HTERT RPE-1 (cell line): Measurements from ENCODE around the gene MYL5.
"Not testable (repeated sequence)": the region's sequence is repeated elsewhere in the genome, so short reads cannot be mapped to it uniquely, and the experiment has no call there.

Source experiments
- in situ Hi-C: fragments of 300-500 bp; cut with MboI; formaldehyde crosslinking; loops from 4 replicates; pipeline ENCODE4 v1.14.3; 2020; ENCODE audit warnings: low sequenced_read_pairs

The MYL5 gene

DNA sequence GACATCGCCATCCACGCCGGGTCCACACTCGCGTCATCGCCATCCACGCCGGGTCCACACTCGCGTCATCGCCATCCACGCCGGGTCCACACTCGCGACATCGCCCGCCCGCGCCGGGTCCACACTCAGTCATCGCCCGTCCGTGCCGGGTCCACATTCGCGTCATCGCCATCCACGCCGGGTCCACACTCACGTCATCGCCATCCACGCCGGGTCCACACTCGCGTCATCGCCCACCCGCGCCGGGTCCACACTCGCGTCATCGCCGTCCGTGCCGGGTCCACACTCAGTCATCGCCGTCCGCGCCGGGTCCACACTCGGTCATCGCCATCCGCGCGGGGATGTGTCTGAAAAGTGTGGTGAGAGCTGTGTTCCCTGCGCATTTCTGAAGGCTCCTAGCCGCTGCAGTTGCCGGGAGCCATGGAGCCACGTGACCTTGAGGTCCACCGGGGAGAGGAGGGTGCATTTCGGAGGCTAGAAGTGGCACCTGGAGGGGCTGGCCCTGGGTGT lies 48.6 kb downstream of the MYL5 start:
- in situ Hi-C loops, result no loop called here

DNA sequence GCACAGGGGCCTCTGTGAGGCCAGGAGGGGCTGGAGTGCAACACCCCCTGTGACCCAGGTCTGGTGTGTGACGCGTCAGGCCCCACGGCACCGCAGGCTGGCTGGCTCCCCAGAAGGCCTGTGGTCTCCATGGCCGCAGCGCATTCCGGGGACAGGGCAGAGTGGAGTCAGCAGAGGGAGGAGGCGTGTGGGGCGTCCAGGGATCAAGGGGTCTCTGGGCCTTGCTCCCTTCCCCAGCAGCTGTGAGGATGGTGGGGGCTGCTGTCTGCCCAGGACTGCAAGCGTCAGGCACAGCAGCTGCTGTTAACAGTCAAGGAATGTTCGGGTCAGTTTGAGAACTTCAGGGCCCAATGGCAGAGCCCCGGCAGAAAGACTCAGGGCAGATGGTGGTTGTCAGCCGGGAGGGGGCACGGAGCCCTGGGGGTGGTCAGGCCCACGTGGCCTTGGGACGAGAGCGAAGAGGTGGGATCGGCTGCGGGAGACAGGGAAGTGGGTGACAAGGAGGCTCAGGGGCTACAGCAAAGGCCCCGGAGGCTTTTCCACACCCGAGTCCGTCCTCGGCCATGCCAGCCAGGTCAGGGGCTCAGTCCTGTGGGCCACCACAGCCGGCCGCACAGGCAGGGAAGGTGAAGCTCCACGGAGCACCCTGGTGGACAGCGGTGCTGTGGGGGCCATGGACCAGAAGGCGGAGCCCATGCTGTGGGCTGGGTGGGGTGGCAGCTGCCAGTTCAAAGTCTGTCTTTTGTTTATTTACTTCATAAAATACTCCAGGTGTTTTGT lies 49.6 kb downstream of the MYL5 start:
- in situ Hi-C loops, result no loop called here

DNA sequence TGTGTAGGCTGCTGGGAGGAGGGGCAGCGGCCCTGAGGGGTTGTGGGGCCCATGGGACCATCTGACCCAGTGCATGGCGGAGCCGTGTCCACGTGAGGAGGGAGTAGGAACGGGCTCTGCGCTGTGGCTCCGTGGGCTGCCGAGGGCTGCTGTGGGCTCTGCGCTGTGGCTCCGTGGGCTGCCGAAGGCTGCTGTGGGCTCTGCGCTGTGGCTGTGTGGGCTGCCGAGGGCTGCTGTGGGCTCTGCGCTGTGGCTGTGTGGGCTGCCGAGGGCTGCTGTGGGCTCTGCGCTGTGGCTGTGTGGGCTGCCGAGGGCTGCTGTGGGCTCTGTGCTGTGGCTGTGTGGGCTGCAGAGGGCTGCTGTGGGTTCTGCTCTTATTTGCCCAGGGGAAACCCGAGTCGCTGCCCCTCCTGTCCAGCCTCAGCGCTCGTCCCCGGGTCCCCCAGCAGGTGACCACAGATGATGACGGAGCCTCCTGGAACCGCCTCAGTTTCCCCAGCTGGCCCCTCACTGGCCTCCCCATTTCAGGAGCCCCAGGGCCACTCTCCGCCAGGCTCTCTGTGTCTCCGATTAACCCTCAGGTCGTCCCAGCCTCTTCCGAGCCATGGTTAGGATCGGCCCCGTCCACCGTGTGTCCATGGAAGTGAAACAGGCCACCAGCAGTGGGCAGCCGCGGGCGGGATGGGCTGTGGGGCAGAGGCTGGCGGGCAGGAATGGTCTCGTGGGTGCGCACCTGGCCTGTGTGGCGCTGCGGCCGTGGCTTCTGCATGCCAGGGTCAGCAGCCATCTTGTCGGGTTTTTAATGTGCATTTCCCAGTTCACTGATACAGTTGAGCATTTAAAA lies 51.3 kb downstream of the MYL5 start:
- in situ Hi-C loops, result no loop called here

DNA sequence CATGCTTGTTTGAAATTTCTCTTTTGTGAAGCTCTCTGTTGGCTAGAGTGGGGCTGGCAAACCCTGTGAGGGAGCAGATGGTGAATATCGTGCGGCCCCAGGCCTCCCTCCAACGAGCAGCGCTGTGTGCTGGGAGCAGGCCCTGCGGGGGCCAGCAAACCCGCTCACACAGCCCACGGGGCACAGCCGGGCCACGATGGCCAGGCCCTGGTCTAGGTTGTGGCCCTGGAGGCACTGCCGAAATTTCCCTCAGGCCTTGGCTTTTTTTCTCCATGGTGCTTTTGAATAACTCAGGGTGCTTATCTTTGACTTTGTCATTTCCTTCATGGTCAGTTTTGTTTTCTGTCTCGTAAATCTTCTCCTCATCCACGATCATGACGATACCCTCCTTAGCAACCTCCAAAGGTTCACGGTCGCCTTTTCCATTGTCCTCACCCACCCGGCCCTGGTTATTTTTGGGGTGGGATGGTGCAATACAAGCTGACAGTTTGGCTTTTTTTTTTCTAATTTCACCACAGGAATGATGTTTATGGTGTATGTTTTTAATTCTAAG lies 52.0 kb downstream of the MYL5 start:
- in situ Hi-C loops, result no loop called here

DNA sequence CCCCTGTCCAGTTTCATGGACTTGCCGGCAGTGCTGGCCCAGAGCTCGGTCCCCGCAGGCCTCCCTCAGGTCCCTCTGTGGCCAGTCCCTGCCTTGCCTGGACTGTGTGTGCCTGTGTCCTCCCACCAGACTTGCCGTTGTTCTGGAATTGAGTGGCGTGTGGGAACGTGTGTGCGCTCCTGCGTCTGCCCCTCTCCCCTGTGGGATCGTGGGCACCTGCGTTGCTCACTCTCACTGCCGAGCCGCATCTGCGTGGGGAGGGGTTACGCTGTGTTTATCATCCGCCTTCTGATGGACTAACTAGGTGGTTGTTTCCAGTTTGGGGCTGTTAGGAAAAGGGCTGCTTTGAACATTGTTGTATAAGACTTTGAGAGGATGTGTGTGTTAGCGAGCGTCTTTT lies 52.5 kb downstream of the MYL5 start:
- in situ Hi-C loops, result no loop called here

DNA sequence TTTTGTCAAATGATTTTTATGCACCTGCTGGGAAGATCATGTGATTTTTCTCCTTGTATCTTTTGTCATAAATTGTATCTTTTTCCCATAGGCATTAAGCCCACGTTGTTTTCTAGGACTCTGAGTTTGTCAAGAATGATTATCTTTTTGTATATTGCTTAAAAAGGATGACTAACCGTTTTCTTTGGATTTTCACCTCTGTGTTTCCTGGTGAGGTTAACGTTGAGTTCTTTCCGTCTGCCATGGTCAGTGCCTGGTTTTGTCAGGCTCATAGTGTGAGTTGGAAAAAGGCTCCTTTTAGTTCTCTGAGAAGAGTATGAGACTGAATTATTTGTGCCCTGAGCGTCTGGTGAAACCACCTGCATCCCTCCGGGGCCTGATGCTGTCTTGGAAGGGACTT lies 53.2 kb downstream of the MYL5 start:
- in situ Hi-C loops, result no loop called here

DNA sequence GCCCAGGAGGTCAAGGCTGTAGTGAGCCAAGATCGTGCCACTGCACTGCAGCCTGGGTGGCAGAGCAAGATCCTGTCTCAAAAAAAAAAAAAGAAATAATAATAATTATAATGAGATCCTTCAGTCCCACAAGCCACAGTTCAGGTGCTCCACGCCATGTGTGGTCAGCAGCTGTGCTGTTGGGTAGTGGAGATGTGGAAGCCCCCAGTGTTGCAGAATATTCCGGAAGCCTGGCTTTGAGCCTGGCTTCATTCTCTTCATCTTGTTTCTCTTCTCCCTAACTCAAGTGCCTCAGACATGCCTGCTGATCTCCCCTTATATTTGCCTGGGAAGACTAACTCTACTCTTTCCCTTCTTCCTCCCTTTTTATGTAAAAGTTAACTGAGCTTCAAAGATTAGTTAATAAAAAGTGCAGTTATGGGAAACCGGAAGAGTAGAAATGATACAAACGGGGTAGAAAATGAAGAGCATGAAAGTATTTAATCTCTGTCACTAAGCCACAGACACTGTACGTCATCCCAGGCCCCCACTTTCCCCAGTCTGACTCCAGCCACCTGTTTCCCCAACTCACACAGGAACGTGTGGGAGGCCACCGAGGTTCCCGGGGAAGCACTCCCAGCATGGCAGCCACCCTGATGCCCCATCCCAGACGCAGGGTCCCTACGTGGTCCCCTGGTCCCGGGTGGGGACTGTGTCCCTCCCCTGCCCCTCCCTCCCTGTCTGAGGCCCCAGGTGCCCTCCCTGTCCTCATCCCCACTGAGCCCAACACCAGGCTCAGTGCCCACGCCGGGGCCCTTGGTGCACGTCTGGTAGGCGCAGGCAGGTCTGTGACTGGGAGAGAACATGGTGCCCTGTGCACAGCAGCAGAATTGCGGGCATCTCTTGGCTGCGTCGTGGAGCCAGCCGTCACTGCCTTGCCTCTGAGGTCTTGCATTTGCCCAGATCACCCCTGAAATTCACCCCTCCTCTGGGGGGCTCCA lies 55.3 kb downstream of the MYL5 start:
- in situ Hi-C loops, result no loop called here

DNA sequence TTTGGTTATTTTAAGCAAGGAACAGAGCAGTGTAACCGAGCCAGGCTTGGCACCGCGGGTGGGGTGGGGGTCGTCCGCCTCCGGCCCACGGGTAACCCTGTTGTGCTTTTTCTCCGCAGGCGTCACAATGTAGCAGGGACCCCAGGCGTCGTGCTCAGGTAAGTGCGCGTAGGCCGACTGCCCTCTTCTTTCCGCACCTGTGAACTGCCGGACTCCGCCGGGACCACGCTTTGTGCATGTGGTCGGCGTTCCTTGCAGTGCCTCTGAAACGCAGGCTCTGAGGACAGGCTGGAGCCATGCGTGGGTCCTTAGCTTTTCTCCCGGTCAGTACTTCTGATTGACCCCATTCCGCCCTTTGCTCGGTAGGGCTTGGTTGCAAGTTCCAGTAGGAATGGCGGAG lies 56.2 kb downstream of the MYL5 start:
- in situ Hi-C loops, result no loop called here

DNA sequence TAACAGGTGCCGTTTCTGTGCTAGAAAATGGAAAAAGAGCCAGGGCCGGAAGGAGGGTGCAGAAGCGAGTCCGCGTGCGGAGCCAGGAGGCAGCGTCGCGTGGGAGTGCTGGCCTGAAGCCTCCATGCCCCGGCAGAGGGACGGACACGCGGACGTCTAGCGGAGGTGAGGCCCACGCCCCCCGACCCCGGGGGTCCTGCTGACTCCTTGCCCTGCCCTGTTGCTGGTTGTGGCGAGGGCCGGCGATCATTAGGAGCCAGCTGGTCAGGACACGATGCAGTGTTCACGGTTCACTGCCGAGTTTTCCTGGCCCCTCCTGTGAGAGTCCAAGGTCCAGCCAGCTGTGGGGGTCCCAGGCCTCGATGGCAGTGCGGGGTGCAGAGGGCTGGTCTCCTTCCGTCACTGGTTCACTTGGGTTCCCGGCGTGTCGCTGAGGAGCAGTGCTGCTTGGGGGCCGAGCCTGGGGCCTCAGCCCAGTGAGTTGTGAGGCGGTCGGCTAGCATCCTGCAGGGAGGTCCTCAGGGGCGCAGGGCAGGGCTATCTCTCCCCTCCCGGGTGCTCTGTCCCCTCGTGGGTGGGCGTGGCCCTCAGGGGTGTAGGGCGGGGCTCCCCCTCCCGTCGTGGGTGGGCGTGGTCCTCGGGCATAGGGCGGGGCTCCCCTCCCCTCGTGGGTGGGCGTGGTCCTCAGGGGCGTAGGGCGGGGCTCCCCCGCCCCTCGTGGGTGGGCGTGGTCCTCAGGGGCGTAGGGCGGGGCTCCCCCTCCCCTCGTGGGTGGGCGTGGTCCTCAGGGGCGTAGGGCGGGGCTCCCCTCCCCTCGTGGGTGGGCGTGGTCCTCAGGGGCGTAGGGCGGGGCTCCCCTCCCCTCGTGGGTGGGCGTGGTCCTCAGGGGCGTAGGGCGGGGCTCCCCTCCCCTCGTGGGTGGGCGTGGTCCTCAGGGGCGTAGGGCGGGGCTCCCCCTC lies 56.9 kb downstream of the MYL5 start:
- in situ Hi-C loops, result not testable (repeated sequence)
